Astrocyte of the cerebellum (primary cell): Measurements from ENCODE around the gene FLT1.

Experiments
- DNase-seq: peaks from one replicate; pipeline ENCODE4 v3.0.0-alpha.2; 2011; ENCODE audit warnings: low read depth
- H3K4me3 ChIP-seq: 2 replicates; pipeline ENCODE4 v1.5.1; 2011; ENCODE audit warnings: mild to moderate bottlenecking, low read depth, low read length, moderate library complexity
- in situ Hi-C: cut with HindIII; loops from 2 replicates; pipeline ENCODE4 v1.10.0; 2017; ENCODE audit warnings: low sequenced_read_pairs
- TF ChIP-seq, protein P1 (sequence below): IDR thresholded peaks from 2 replicates; pipeline ENCODE4 v1.5.1; 2012; ENCODE audit warnings: low read length, low read depth, moderate library complexity, mild to moderate bottlenecking; ENCODE audit errors: missing control alignments

The FLT1 gene

DNA sequence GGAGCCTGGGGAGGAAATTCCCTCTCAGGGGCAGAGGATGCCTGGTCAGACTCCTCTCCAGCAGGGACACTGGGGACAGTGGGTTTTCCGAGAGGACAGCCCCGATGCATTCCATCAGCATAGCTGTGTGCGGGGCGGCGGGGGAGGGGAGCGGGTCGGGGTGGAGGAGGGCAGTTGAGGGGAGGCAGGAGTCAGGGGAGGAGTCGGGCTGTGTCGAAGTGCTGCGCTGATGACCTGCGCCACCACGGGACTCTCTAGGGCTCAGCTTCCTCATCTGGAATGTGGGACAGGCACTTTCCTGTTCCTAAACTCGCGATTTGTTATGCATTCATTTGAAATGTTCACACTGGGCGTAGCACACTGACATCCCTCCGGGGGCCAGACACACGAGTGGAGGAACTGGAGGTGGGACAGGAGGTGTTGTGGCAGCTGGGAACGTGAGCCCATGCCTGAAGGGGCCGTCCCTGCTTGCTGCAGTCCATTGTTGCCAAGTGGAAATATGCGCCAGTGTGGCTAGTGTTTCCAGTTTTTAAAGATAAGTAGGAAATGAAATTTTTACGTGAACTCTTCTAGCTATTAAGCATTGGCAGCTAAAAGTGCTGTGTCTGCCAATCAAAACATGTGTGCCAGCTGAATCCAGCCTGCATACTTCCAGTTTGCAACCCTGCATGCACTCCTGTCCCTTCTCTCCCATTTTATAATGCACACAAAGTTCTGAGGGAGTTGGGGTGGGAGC lies 43.3 kb downstream of the FLT1 start:
- H3K4me3 ChIP-seq = no peak overlapping the region
- TF ChIP-seq, protein P1, sequence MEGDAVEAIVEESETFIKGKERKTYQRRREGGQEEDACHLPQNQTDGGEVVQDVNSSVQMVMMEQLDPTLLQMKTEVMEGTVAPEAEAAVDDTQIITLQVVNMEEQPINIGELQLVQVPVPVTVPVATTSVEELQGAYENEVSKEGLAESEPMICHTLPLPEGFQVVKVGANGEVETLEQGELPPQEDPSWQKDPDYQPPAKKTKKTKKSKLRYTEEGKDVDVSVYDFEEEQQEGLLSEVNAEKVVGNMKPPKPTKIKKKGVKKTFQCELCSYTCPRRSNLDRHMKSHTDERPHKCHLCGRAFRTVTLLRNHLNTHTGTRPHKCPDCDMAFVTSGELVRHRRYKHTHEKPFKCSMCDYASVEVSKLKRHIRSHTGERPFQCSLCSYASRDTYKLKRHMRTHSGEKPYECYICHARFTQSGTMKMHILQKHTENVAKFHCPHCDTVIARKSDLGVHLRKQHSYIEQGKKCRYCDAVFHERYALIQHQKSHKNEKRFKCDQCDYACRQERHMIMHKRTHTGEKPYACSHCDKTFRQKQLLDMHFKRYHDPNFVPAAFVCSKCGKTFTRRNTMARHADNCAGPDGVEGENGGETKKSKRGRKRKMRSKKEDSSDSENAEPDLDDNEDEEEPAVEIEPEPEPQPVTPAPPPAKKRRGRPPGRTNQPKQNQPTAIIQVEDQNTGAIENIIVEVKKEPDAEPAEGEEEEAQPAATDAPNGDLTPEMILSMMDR = no peak
- in situ Hi-C loops = no loop called here
- no peak for DNase-seq

- DNase-seq = no peak
- H3K4me3 ChIP-seq = no peak overlapping the region
- TF ChIP-seq, protein P1 = no peak
- in situ Hi-C loops = no loop called here
Observed at GRCh38 chr13:28449826-28450773, 44.8 kb downstream of the FLT1 start.

- no peak for DNase-seq
- in situ Hi-C loops = no loop called here
- TF ChIP-seq, protein P1 = no peak
- no peak overlapping the region for H3K4me3 ChIP-seq
Observed at GRCh38 chr13:28448651-28449358, 46.1 kb downstream of the FLT1 start.

DNA sequence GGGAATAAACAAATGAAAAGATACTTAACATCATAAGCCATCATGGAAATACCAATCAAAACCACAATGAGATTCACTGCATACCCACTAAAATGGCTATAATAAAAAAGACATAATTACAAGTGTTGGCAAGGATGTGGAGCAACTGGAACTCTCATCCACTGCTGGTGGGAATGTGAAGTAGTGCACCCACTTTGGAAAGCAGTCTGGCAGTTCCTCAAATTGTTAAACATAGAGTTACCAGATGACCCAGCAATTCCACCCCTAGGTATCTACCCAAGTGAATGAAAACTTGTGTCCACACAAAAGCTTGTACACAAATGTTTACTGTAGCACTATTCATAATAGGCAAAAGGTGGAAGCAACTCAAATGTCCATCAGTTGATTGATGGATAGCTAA lies 46.9 kb downstream of the FLT1 start:
- no peak overlapping the region for H3K4me3 ChIP-seq
- in situ Hi-C loops = no loop called here
- TF ChIP-seq, protein P1 = no peak

DNA sequence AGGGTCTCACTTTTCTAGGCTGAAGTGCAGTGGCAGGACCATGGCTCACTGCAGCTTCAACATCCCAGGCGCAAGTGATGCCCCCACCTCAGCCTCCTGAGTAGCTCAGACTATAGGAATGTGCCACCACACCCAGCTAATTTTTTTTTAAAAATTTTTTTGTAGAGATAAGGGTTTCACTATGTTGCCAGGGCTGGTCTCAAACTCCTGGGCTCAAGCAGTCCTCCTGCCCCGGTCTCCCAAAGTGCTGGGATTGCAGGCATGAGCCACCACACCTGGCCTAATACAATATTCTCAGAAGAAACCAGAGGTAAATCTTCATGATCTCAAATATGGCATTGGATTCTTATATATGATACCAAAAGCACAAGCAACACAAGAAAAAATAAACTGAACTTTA lies 47.7 kb downstream of the FLT1 start:
- TF ChIP-seq, protein P1 = no peak
- DNase-seq = no peak
- no peak overlapping the region for H3K4me3 ChIP-seq
- in situ Hi-C loops = no loop called here

More for the DNA sequence above, 46.9 kb downstream of the FLT1 start:
- no peak for DNase-seq

DNA sequence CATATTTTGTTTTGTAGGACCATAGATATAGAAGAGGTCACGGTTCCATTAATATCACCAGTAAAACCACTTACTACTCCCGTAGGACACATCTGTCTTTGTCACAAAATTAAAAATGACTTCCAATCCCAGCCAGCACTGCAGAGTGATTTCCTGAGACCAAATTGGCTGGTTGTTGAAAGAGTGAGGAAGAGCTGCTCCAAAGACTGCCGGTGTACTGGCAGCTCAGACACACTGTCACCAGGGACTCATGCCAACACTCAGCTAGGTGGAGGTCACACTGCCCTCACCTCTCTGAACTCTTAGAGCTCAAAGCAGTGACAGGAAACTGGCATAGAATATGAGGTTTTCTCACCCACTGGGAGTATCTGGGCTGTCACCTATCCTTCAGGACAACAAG lies 52.1 kb downstream of the FLT1 start:
- TF ChIP-seq, protein P1 = no peak
- DNase-seq = no peak
- in situ Hi-C loops = no loop called here
- no peak overlapping the region for H3K4me3 ChIP-seq
